Globus pallidus (tissue), 1 donor: Measurements from ENCODE around the gene LRRC56.
"Not testable (repeated sequence)": the region's sequence is repeated elsewhere in the genome, so short reads cannot be mapped to it uniquely, and the experiment has no call there.

Experiments
- DNase-seq: peaks from one replicate; pipeline ENCODE4 v3.0.0-alpha.2; 2015; ENCODE audit warnings: low spot score

Gene LRRC56

GRCh38 chr11:559020-559620 lies 21.8 kb downstream of the LRRC56 start:
- no peak for DNase-seq

GRCh38 chr11:559712-560304 lies 22.5 kb downstream of the LRRC56 start:
- DNase-seq = no peak

- peak; percentile 73 for DNase-seq
Observed at GRCh38 chr11:560305-561147, 23.2 kb downstream of the LRRC56 start, which contains the start of the genes LMNTD2 and RASSF7. LMNTD2 (minus strand) TSS chr11:560738; CDS start chr11:560716, 22 bp downstream. RASSF7 (plus strand) TSS chr11:560970; CDS start chr11:561769, 799 bp downstream.

- no peak for DNase-seq
Observed at GRCh38 chr11:561148-562003, 24.0 kb downstream of the LRRC56 start.

- no peak for DNase-seq
Observed at GRCh38 chr11:562046-562645, 24.8 kb downstream of the LRRC56 start.

GRCh38 chr11:563066-563811 lies 25.9 kb downstream of the LRRC56 start:
- no peak for DNase-seq

- no peak for DNase-seq
Observed at GRCh38 chr11:563812-564578, 26.7 kb downstream of the LRRC56 start.

- DNase-seq = no peak
Observed at GRCh38 chr11:565921-566509, 28.7 kb downstream of the LRRC56 start.

GRCh38 chr11:567011-567628 lies 29.8 kb downstream of the LRRC56 start:
- DNase-seq = no peak

- no peak for DNase-seq
Observed at GRCh38 chr11:567629-568292, 30.4 kb downstream of the LRRC56 start.

- peak; percentile 86 for DNase-seq
Observed at GRCh38 chr11:568306-569157, 31.2 kb downstream of the LRRC56 start.

- DNase-seq = no peak
Observed at GRCh38 chr11:569158-569885, 32.0 kb downstream of the LRRC56 start.

- DNase-seq = no peak
Observed at GRCh38 chr11:571802-572185, 34.5 kb downstream of the LRRC56 start.

GRCh38 chr11:573146-573759 lies 35.9 kb downstream of the LRRC56 start:
- DNase-seq = no peak

- DNase-seq = not testable (repeated sequence)
Observed at GRCh38 chr11:574031-574570, 36.8 kb downstream of the LRRC56 start.

- DNase-seq = no peak
Observed at GRCh38 chr11:574632-575312, 37.4 kb downstream of the LRRC56 start.
